HCT116 (cell line): ENCODE measurements around the gene DPY30. TPM values are rescaled to one million over a fixed set of nuclear protein-coding genes. Genes with fewer than 3 reads are reported as not detected.

ENCODE experiments used
- total RNA-seq: library from RNA; stranded (reverse); gene quantifications from one replicate; pipeline ENCODE4 v1.2.1, GENCODE V29; 2021; ENCODE audit not compliant: unreplicated experiment

The DPY30 gene
- total RNA-seq, 1 experiment from 2014 or later, result 79.5 TPM

Other genes starting within 250 kb of the DPY30 start
- 44.7 TPM for gene MEMO1, start 28.8 kb downstream of the DPY30 start, total RNA-seq
- gene SPAST, start 23.8 kb upstream of the DPY30 start, total RNA-seq, result 16.2 TPM
- gene SLC30A6, start 126.1 kb upstream of the DPY30 start, total RNA-seq, result 18.4 TPM
- not detected for gene NLRC4, start 225.1 kb upstream of the DPY30 start, total RNA-seq
- gene YIPF4, start 238.1 kb upstream of the DPY30 start, total RNA-seq, result 29.8 TPM